K562 (cell line): ENCODE results near the gene WT1. TPM values are rescaled to one million over a fixed set of nuclear protein-coding genes. Genes with fewer than 3 reads are reported as not detected.

ENCODE experiments used
- BCL6 ChIP-seq: fragments of 250-450 bp; sonication (Bioruptor Pico); IDR thresholded peaks from 2 replicates; pipeline ENCODE4 v1.4.0; 2020
- FOSL1 ChIP-seq: fragments of 200-800 bp; sonication (Bioruptor generic); conservative IDR thresholded peaks from 2 replicates; pipeline ENCODE4 v1.6.1; 2016; ENCODE audit warnings: missing genetic modification characterization, missing compliant biosample characterization
- MED1 ChIP-seq: sonication (generic); formaldehyde crosslinking; IDR thresholded peaks from 2 replicates; pipeline ENCODE4 v1.8.1; 2023; ENCODE audit warnings: missing genetic modification reagents, borderline replicate concordance
- PATZ1 ChIP-seq: fragments of 250-450 bp; sonication (Bioruptor Pico); IDR thresholded peaks from 2 replicates; pipeline ENCODE4 v1.5.0; 2020; ENCODE audit warnings: mild to moderate bottlenecking, borderline replicate concordance
- RBM25 ChIP-seq: fragments of 200-400 bp; formaldehyde crosslinking; IDR thresholded peaks from 2 replicates; pipeline ENCODE4 v1.6.1; 2018; ENCODE audit warnings: low read length, low read depth, moderate library complexity; ENCODE audit not compliant: severe bottlenecking
- TCFL5 ChIP-seq: fragments of 250-450 bp; sonication (Bioruptor Pico); conservative IDR thresholded peaks from 2 replicates; pipeline ENCODE4 v1.6.1; 2021; ENCODE audit warnings: mild to moderate bottlenecking, moderate library complexity, matching md5 sums
- XRCC5 ChIP-seq: fragments of 200-400 bp; formaldehyde crosslinking; IDR thresholded peaks from 2 replicates; pipeline ENCODE4 v1.6.1; 2017; ENCODE audit warnings: low read depth, mild to moderate bottlenecking, low read length
- ZBTB34 ChIP-seq: fragments of 250-450 bp; sonication (Bioruptor Pico); IDR thresholded peaks from 2 replicates; pipeline ENCODE4 v1.8.0; 2021; ENCODE audit warnings: mild to moderate bottlenecking, moderate library complexity
- ZNF316 ChIP-seq: fragments of 450-650 bp; IDR thresholded peaks from 2 replicates; pipeline ENCODE4 v1.6.1; 2016
- ZNF318 ChIP-seq, 2 experiments: fragments of 450-650 bp; IDR thresholded peaks; 2 replicates each; pipeline ENCODE4 v1.6.1; 2016; ENCODE audit warnings: mild to moderate bottlenecking in 2 of 2, borderline replicate concordance in 1 of 2, low read depth in 1 of 2, moderate library complexity in 1 of 2
- polyA plus RNA-seq, 8 experiments: library from polyadenylated mRNA; depleted of rRNA in 4 of 8; stranded (reverse) in 5 of 8; unstranded in 3 of 8; fragments of >200 nt; fragmentation: Nextera tagmentation in 2 of 8; fragmentation: Illumina TruSeq in 1 of 8; extraction: Ambion mirVana in 2 of 8; extraction: Trizol in 1 of 8; gene quantifications; 2 replicates each; pipeline versions ENCODE4 v1.2.1 to v1.2.3, GENCODE V29; 2011 to 2014; ENCODE audit warnings: inconsistent platforms in 1 of 8, missing spikeins in 1 of 8
- total RNA-seq, 7 experiments: library from RNA; depleted of rRNA in 6 of 7; stranded (reverse); fragments of >200 nt in 6 of 7; fragmentation: Illumina TruSeq in 2 of 7; extraction: Trizol in 2 of 7; gene quantifications; 2 replicates each; pipeline versions ENCODE4 v1.2.1 to v1.2.3, GENCODE V29; 2011 to 2021; ENCODE audit warnings: low replicate concordance in 1 of 7
- TF ChIP-seq, protein P1 (sequence below): fragments of 250-450 bp; sonication (Bioruptor Pico); IDR thresholded peaks from 2 replicates; pipeline ENCODE4 v1.4.0; 2020; ENCODE audit warnings: mild to moderate bottlenecking, moderate library complexity

The WT1 gene
- total and polyA plus RNA-seq, 9 of the 15 experiments (the other 6 are each of a cell fraction or from before 2014, with no cell fraction given): 7.1 to 33.8 (median 19.4) TPM

DNA sequence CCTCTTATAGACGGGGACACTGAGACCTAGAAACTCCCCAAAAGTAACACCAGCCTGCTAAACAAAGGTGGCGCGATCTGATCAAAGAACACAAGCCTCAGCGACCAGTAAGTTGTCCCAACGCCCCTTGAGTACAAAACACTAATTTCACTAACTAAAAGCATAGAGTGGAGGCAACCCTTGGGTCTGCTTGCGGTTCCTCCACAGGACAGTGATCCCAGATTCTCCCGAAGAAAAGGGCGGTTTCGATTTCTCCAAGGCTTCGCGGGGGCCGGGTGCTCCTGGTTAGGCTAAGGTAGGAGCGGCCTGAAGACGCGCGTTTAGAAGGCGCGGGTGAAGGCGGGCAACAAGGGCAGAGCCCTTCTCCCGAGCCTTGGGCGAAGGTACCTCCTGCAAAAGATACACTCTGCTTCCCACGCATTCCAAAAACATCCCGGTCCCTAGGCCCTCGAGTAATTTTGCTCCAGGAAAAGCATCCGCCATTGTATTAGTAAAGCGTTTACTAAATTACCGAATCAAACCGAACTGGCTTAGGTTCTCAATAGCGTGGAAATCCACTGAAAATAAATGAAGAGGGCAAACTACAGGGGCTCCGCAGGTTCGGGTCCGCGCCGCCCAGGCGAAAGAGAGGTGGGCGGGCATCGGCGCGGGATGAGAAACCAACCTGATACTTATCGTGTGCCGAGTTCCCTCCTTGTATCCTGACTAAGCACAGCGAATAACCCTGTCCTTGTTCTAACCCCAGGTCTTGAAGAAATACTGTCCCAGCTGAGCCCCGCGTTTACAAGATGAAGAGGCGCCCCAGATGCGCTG lies 2.0 kb downstream of the WT1 start (continued):
- TF ChIP-seq, protein P1, sequence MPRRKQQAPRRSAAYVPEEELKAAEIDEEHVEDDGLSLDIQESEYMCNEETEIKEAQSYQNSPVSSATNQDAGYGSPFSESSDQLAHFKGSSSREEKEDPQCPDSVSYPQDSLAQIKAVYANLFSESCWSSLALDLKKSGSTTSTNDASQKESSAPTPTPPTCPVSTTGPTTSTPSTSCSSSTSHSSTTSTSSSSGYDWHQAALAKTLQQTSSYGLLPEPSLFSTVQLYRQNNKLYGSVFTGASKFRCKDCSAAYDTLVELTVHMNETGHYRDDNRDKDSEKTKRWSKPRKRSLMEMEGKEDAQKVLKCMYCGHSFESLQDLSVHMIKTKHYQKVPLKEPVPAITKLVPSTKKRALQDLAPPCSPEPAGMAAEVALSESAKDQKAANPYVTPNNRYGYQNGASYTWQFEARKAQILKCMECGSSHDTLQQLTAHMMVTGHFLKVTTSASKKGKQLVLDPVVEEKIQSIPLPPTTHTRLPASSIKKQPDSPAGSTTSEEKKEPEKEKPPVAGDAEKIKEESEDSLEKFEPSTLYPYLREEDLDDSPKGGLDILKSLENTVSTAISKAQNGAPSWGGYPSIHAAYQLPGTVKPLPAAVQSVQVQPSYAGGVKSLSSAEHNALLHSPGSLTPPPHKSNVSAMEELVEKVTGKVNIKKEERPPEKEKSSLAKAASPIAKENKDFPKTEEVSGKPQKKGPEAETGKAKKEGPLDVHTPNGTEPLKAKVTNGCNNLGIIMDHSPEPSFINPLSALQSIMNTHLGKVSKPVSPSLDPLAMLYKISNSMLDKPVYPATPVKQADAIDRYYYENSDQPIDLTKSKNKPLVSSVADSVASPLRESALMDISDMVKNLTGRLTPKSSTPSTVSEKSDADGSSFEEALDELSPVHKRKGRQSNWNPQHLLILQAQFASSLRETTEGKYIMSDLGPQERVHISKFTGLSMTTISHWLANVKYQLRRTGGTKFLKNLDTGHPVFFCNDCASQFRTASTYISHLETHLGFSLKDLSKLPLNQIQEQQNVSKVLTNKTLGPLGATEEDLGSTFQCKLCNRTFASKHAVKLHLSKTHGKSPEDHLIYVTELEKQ (CRISPR knock-in tag): no peak
- TF ChIP-seq ZNF316 (no peak), RBM25 (no peak), ZNF318 (IDR thresholded peaks at IDR 0.05; ENCODE audit: borderline replicate concordance in 1 of 2, low read depth in 1 of 2) (no peak), ZBTB34 (no peak), XRCC5 (no peak), BCL6 (CRISPR knock-in tag) (no peak), MED1 (CRISPR knock-in tag) (no peak), PATZ1 (no peak), TCFL5 (no peak), FOSL1 (tag) (no peak)
